Endothelial cell of umbilical vein (primary cell): ENCODE data around the gene OXNAD1.

ENCODE experiments used
- EZH2 ChIP-seq: IDR thresholded peaks from 2 replicates; pipeline ENCODE4 v1.6.1; 2012; ENCODE audit warnings: borderline replicate concordance, low read depth, mild to moderate bottlenecking, moderate library complexity, low read length, inconsistent platforms; ENCODE audit not compliant: severe bottlenecking
- POLR2A ChIP-seq: IDR thresholded peaks from 2 replicates; pipeline ENCODE4 v1.6.1; 2012; ENCODE audit warnings: low read depth, mild to moderate bottlenecking, control low read depth, low read length
- POLR2AphosphoS5 ChIP-seq: IDR thresholded peaks from 2 replicates; pipeline ENCODE4 v1.6.1; 2012; ENCODE audit warnings: low read depth, mild to moderate bottlenecking, control low read depth, low read length, moderate library complexity; ENCODE audit not compliant: insufficient read depth
- TF ChIP-seq, protein P1 (sequence below), 2 donors: IDR thresholded peaks; 1 replicate in 1 of 2; 2 replicates in 1 of 2; pipeline ENCODE4 v1.5.1; 2011; ENCODE audit warnings: low read length in 2 of 2, mild to moderate bottlenecking in 2 of 2, moderate library complexity in 2 of 2, control low read depth in 1 of 2, inconsistent platforms in 1 of 2, low read depth in 1 of 2; ENCODE audit not compliant: insufficient read depth in 1 of 2; ENCODE audit errors: extremely low read depth in 1 of 2

DNA sequence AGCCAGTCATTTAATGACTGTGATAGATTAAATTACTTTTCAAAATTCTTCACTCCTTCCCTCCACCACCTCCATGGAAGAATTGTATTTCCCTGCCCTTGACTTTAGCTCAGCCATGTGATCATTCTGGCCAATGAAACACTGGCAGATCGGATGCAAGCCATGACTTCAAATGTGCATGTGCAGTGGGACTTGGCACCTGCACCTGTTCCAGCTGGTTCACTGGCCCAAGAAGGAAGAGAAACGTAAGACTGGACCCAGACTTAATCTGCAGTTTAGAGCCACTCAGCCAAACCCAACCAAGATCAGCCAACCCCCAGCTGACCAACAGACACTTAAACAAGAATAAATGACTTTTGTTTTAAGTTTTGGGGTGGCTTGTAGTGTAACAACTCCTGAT lies 12.0 kb upstream of the OXNAD1 start:
- TF ChIP-seq, protein P1, sequence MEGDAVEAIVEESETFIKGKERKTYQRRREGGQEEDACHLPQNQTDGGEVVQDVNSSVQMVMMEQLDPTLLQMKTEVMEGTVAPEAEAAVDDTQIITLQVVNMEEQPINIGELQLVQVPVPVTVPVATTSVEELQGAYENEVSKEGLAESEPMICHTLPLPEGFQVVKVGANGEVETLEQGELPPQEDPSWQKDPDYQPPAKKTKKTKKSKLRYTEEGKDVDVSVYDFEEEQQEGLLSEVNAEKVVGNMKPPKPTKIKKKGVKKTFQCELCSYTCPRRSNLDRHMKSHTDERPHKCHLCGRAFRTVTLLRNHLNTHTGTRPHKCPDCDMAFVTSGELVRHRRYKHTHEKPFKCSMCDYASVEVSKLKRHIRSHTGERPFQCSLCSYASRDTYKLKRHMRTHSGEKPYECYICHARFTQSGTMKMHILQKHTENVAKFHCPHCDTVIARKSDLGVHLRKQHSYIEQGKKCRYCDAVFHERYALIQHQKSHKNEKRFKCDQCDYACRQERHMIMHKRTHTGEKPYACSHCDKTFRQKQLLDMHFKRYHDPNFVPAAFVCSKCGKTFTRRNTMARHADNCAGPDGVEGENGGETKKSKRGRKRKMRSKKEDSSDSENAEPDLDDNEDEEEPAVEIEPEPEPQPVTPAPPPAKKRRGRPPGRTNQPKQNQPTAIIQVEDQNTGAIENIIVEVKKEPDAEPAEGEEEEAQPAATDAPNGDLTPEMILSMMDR (IDR thresholded peaks at IDR 0.05; ENCODE audit: extremely low read depth in 1 of 2, insufficient read depth in 1 of 2, low read depth in 1 of 2, low read length in 2 of 2): no peak
- no peak for TF ChIP-seq POLR2A
- TF ChIP-seq POLR2AphosphoS5: no peak
- no peak for TF ChIP-seq EZH2
